HG03439 (cell line): ENCODE measurements around the gene EIF5B.
"Not testable (repeated sequence)": the region's sequence is repeated elsewhere in the genome, so short reads cannot be mapped to it uniquely, and the experiment has no call there.

ENCODE experiments used
- ATAC-seq: cut with Tn5 transposase; IDR thresholded peaks from one replicate; pipeline ENCODE4 v1.9.1; 2021; ENCODE audit warnings: mild to moderate bottlenecking, moderate library complexity; ENCODE audit not compliant: unreplicated experiment

EIF5B gene, protein sequence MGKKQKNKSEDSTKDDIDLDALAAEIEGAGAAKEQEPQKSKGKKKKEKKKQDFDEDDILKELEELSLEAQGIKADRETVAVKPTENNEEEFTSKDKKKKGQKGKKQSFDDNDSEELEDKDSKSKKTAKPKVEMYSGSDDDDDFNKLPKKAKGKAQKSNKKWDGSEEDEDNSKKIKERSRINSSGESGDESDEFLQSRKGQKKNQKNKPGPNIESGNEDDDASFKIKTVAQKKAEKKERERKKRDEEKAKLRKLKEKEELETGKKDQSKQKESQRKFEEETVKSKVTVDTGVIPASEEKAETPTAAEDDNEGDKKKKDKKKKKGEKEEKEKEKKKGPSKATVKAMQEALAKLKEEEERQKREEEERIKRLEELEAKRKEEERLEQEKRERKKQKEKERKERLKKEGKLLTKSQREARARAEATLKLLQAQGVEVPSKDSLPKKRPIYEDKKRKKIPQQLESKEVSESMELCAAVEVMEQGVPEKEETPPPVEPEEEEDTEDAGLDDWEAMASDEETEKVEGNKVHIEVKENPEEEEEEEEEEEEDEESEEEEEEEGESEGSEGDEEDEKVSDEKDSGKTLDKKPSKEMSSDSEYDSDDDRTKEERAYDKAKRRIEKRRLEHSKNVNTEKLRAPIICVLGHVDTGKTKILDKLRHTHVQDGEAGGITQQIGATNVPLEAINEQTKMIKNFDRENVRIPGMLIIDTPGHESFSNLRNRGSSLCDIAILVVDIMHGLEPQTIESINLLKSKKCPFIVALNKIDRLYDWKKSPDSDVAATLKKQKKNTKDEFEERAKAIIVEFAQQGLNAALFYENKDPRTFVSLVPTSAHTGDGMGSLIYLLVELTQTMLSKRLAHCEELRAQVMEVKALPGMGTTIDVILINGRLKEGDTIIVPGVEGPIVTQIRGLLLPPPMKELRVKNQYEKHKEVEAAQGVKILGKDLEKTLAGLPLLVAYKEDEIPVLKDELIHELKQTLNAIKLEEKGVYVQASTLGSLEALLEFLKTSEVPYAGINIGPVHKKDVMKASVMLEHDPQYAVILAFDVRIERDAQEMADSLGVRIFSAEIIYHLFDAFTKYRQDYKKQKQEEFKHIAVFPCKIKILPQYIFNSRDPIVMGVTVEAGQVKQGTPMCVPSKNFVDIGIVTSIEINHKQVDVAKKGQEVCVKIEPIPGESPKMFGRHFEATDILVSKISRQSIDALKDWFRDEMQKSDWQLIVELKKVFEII

DNA sequence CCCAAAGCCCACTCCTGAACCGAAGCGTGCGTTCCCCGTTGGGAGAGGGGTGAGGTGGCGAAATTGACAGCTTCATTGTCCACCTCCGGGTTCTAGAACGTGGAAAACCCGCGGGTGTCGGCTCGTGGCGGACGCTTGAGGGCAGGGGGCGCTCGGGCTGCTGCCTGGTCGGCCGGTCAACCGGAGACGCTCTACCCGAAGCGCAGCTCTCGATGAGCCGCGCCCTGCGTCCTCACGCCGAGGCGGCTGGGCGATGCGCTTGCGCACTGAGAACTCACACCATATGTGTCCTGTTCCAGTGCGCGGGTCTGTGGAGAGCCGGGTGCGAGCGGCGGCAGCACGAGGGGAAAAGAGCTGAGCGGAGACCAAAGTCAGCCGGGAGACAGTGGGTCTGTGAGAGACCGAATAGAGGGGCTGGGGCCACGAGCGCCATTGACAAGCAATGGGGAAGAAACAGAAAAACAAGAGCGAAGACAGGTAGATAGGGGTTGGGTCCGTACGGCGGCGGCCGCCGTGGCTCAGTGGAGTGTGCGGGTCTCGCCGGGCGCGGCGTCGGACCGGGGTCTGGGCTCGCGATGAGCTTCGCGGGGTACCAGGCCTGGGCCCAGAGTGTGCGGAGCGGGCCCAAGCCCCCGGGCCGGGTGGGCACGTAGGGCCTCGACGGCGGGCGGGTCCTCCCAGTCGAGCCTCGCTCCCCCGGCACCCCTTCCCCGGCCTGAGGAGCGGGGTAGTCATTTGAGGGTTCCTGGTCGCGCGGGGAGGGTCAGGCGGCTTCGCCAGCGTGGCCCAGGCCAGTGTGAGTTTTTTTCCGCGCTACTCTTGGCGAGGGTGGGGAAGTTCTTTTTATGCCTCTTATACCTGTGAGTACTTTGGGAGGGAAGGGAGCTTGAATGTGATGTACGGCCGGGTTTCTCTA, at the start of gene EIF5B:
TSS of gene EIF5B (plus strand) at position 277 of the 916 bp plus-strand sequence. CDS start at position 443, 166 bp downstream.
- ATAC-seq, result peak; percentile 67

DNA sequence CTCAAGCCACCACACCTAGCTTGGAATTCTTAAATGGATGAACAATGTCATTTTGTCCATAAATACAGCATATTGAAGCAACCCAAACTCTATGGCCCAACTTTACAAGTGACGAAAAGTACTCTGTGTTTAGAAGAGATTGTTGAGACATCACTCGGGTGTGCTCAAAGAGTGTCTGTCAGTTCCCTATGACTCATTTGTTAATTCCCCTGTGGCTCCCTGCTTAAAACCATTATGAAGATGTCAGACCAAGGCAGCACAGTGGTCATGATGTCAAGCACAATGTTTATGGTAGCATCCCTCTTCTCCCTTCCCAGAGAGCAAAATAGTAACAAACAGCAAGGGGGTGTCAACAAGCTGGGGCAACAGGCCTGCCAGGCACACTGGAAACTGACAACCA, 39.2 kb upstream of the EIF5B start:
- no peak for ATAC-seq

DNA sequence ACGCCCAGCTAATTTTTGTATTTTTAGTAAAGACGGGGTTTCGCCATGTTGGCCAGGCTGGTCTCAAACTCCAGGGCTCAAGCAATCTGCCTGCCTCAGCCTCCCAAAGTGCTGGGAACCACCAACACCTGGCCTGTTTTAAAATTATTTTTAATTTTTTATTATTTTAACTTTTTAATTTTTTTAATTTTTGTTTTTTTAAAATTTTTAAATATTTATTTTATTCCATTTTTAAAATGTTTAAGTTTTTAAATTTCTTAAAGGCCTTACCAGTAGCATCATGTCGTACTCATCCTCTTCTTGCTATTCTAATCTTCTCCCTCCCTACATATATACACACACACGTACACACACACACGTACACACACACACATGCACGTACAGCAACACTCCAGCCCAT, 37.6 kb upstream of the EIF5B start:
- no peak for ATAC-seq

DNA sequence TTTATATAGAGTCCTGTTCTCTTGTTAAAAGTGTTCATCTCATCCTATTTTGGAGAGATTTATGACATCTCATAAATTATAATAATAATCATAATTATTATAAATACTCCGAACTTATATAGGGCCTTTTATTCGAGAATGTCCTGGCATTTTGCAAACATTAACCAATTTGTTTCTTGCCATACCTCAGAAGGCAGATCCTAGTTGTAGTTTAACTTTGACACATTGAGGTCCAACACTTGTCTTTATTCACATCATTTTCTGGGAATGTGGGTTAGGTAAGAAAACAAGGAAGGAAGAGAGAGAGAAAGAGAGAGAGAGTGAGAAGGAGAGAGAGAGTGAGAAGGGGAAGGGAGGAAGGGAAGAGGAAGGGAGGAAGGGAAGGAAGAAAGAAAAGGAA, 36.1 kb upstream of the EIF5B start, which contains the start of gene LYG1:
TSS of gene LYG1 (minus strand) at position 101 of the 400 bp plus-strand sequence. CDS start 5,527 bp downstream, outside the sequence.
- not testable (repeated sequence) for ATAC-seq

DNA sequence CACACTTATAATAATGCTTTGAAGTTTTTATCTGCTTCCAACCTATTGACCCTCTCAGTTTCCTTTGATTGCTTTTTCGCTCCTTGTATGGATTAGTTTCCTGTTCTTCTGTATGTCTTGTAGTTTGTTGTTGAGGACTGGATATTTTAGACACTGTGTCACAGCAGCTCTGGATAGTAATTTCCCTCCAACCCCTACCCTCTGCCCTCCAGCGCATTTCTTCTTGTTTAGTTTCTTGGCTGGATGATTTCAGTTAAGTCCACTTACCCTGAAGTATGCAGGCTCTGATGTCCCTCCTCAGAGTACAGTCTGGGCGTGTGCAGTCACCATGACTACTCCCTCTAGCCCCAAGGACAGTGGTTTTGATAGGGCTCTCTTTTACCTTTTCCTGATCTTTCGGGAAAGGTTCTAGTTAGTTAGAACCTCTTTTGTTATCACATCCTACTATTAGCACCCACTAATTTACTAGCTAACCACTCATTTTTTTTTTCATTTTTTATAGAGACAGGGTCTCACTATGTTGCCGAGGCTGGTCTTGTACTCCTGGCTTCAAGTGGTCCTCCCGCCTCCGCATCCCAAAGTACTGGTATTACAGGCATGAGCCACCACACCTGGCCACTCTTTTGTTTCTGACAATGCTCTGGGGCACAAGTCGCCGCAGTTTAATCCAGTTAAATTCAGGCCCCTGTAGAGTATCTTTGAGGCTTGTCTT, 19.9 kb upstream of the EIF5B start:
- ATAC-seq, result no peak

DNA sequence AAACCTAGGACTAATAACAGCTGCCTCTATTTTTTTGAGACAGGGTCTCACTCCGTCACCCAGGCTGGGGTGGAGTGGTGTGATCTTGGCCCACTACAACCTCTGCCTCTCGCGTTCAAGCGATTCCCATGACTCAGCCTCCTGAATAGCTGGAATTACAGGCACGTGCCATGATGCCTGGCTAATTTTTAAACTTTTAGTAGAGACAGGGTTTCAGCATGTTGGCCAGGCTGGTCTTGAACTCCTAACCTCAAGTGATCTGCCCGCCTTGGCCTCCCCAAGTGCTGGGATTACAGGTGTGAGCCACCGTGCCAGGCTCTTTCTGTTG, 19.4 kb upstream of the EIF5B start:
- not testable (repeated sequence) for ATAC-seq

DNA sequence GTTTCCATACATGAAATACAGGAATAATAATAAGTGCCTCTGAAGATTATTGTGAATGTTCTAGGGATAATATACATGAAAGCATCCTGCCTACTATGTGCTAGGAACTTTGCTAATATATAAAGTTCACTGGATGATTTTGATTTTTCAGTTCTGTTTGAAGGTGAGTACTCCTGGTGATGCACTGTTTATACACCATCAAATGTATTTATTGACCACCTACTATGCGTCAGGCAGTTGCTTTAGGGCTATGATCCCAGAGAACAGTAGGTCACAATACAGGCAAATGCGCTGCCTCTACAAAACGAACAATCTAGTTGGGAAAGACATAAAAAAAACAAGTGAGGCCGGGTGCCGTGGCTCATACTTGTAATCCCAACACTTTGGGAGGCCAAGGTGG, 11.8 kb upstream of the EIF5B start:
- ATAC-seq, result no peak

DNA sequence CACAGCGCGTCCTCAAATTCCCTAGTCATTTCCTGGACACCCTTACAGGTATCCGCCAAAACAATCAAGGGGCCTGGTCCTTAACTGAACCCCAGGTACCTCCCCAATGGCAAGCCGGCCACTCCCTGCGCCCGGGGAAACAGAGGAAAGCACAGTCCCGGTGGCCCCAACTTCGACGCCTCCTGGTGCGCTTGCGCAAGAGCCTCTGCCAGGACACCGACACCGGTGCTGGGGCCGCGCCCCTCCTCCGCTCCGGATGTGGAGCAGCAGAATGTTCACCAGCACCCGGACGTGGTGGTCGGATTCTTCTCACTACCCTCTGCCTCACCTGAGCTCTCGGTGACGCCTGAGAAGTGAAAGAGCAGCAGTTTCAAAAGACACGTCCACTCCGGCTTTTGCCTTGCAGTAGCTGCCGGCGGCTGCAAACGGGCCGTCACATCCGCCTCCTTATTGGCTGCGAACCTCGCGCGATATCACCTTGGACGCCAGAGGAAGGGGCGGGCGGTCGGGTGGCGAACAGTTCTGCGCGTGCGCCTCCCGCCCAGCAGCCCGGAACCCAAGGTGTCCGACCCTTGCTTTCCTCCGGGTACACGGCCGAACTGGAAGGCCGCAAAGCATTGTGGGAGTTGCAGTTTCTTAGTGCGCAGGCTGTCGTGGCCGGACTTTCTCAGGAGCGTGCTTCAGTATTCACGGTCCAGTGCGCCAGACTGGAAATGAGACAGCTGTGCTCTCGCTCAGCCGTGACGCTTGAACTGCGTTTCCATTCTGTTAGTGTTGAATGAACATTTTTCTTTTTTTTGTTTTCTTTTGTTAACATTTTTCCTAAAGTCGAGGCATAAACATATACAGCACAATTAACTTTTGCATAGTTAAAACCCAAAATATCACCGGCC, 1.0 kb upstream of the EIF5B start, which contains the start of gene TXNDC9:
TSS of gene TXNDC9 (minus strand) at position 423 of the 893 bp plus-strand sequence. CDS start 3,123 bp downstream, outside the sequence.
- ATAC-seq, result peak; percentile 75

DNA sequence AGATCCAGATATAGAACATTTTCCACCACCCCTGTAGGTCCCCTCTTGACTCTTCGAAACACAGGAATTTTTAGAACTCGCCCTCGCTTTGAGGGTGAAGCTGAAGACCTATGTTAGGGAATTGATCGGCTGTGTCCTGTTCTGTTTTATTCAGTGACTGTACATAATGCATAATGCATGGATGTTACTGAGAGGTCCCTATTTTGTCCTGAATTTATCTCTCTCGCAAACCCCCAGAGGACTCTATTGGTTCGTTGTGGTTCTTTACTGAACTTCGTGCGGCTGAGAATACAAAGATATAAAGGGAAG, 431 bp upstream of the EIF5B start:
- peak; percentile 4 for ATAC-seq

DNA sequence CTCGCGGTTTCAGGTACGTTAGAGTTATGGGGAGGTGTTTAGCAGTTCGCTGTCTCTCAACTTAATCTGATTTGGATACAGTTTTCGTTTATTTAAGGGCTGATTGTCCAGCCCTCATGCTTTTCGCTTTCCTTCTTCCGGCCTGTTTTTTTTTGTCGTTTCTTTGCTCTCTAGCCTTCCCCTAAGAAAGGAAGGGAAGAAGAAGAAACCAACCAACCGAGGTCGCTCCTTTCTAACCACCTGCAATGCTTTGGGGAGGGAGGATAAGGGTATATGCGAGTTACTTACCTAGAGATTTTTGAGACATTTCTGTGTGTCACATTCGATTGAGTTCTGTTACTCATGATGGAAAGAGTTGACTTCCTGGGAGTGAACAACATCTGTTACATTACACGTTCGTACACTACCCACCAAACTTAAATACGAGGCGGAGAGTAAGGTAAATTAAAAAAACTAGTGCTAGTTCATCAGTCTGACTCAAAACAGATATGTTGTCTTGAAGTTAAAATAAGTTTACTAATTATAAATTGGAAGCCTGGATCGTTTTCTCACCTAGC, 918 bp downstream of the EIF5B start:
- no peak for ATAC-seq

DNA sequence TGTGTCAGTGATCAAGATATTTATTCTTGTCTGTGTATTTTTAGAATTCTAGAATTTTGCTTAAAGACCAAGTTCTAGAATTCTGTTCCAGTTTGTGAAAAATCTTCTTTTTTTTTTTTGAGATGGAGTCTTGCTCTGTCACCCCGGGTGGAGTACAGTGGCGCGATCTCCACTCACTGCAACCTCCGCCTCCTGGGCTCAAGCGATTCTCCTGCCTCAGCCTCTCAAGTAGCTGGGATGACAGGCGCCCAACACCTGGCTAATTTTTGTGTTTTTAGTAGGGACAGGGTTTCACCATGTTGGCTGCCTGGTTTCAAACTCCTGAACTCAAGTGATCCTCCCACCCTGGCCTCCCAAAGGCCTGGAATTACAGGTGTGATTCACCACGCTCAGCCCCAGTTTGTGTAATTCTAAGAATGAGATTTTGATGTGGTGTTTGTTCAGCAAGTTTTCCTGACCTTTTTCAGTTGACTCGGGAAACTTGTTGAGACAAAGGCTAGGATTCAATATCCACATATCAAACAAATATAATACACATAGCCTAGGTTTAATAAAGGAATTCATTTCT, 3.6 kb downstream of the EIF5B start:
- no peak for ATAC-seq

DNA sequence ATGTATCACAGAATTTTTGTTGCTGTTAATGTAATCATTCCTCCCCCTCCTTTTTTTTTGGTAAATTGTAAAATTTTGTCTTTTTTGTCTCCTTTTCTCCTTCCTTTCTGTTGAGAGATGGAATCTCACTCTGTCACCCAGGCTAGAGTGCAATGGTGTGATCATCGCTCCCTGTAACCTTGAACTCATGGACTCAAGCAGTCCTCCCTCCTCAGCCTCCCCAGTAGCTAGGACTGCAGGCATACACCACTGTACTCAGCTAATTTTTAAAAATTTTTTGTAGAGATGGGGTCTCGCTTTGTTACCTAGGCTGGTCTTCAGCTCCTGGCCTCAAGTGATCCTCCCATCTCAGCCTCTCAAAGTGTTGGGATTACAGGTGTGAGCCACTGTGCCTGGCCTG, 5.3 kb downstream of the EIF5B start:
- ATAC-seq, result no peak

DNA sequence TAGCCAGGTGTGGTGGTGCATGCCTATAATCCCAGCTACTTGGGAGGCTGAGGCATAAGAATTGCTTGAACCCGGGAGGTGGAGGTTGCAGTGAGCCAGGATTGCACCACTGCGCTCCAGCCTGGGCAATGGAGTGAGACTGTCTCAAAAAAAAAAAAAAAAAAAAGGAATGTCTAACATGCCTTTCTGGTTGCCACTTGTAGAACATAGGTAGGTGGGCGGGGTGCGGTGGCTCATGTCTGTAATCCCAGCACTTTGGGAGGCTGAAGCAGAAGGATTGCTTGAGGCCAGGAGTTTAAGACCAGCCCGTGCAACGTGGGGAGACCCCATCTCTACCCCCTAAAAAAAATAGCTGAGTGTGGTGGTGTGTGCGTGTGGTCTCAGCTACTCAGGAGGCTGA, 8.3 kb downstream of the EIF5B start:
- not testable (repeated sequence) for ATAC-seq

DNA sequence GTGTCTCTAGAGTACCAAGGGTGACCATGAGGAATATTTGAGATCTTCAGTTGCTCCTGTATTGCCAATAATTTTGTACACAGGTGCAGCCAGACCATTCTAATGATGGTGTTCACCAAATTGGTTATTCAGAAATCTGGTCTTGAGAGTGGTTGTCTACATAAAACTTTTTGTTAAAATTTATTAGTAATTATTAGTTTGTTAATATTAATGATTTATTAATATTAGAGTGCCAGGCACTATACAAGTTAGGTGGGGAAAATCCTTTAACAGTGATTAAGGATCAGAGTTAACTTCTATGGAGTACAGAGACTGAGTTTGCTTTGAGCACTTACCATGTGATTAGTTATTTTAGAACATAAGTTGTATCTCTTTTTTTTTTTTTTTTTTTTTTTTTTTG, 9.0 kb downstream of the EIF5B start:
- ATAC-seq, result no peak

DNA sequence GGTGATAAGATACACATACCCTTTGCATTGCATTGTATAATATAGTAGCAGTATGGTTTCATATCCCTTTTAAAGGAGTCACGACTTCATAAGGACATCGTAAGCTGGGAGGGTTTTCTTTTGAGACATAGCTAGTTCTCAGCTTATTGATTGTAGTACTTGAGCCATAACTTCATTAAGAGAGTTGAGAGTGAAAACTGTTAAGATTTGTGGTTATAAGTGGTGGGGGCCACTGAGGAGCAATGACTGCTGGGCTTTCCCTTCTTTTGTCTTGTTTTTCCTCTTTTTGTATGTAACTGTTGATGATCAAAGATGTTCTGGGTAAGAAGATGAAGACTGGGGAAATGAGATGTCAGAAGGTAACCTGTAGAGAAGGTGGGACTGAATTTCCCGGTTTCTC, 11.0 kb downstream of the EIF5B start:
- ATAC-seq, result no peak

DNA sequence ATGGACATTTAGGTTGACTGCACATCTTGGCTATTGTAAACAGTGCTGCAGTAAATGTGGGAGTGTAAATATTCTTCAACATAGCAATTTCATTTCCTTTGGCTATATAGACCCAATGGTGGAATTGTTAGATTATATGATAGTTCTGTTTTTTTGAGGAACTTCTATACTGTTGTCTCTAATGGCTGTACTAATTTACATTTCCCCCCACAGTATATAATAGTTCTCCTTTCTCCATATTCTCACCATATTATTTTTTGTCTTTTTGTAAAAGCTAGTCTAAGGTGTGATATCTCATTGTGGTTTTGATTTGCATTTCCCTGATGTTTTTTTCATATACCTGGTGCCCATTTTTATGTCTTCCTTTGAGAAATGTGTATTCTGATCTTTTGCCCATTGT, 13.0 kb downstream of the EIF5B start:
- no peak for ATAC-seq

DNA sequence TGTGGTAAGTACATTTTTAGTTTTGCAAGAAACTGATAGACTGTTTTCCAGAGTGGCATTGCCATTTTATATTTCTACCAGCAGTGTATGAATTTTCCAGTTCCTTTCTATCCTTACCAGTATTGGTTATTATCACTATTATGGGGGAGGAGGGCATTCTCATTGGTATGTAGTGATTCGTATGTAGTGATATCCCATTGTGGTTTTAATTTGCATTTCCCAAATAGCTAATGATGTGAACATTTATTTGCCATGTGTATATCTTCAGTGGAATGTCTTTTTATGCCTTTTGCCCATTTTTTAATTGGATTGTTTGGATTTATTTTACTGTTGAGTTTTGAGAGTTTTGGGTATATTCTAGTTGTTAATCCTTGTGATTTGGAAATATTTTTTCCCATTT, 16.9 kb downstream of the EIF5B start:
- ATAC-seq, result no peak

DNA sequence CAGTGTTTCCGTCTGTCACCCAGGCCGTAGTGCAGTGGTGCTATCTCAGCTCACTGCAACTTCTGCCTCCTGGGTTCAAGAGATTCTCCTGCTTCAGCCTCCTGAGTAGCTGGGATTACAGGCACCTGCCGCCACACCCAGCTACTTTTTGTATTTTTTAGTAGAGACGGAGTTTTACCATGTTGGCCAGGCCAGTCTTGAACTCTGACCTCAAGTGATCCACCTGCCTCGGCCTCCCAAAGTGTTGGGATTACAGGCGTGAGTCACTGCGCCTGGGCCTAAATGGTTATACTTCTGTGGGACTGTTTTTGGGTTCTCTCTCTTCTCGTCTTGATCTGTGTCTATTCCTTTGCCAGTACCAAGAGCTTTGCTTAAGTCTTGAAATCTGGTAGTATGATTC, 17.6 kb downstream of the EIF5B start:
- not testable (repeated sequence) for ATAC-seq
